HL-60 (cell line): ENCODE data around the gene DYNC1LI2.

ENCODE experiments used
- POLR2AphosphoS5 ChIP-seq: IDR thresholded peaks from 2 replicates; pipeline ENCODE4 v1.6.1; 2012; ENCODE audit warnings: low read depth
- TF ChIP-seq, protein P1 (sequence below): IDR thresholded peaks from 2 replicates; pipeline ENCODE4 v1.6.1; 2012; ENCODE audit warnings: low read depth; ENCODE audit not compliant: insufficient replicate concordance
- TF ChIP-seq, protein P2 (sequence below): IDR thresholded peaks from one replicate; pipeline ENCODE4 v1.5.1; 2011; ENCODE audit warnings: low read length, control low read depth, inconsistent platforms; ENCODE audit not compliant: insufficient read depth

GRCh38 chr16:66751053-66751302, 431 bp downstream of the DYNC1LI2 start:
- no peak for TF ChIP-seq POLR2AphosphoS5
- TF ChIP-seq, protein P1, sequence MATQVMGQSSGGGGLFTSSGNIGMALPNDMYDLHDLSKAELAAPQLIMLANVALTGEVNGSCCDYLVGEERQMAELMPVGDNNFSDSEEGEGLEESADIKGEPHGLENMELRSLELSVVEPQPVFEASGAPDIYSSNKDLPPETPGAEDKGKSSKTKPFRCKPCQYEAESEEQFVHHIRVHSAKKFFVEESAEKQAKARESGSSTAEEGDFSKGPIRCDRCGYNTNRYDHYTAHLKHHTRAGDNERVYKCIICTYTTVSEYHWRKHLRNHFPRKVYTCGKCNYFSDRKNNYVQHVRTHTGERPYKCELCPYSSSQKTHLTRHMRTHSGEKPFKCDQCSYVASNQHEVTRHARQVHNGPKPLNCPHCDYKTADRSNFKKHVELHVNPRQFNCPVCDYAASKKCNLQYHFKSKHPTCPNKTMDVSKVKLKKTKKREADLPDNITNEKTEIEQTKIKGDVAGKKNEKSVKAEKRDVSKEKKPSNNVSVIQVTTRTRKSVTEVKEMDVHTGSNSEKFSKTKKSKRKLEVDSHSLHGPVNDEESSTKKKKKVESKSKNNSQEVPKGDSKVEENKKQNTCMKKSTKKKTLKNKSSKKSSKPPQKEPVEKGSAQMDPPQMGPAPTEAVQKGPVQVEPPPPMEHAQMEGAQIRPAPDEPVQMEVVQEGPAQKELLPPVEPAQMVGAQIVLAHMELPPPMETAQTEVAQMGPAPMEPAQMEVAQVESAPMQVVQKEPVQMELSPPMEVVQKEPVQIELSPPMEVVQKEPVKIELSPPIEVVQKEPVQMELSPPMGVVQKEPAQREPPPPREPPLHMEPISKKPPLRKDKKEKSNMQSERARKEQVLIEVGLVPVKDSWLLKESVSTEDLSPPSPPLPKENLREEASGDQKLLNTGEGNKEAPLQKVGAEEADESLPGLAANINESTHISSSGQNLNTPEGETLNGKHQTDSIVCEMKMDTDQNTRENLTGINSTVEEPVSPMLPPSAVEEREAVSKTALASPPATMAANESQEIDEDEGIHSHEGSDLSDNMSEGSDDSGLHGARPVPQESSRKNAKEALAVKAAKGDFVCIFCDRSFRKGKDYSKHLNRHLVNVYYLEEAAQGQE: no peak
- TF ChIP-seq, protein P2, sequence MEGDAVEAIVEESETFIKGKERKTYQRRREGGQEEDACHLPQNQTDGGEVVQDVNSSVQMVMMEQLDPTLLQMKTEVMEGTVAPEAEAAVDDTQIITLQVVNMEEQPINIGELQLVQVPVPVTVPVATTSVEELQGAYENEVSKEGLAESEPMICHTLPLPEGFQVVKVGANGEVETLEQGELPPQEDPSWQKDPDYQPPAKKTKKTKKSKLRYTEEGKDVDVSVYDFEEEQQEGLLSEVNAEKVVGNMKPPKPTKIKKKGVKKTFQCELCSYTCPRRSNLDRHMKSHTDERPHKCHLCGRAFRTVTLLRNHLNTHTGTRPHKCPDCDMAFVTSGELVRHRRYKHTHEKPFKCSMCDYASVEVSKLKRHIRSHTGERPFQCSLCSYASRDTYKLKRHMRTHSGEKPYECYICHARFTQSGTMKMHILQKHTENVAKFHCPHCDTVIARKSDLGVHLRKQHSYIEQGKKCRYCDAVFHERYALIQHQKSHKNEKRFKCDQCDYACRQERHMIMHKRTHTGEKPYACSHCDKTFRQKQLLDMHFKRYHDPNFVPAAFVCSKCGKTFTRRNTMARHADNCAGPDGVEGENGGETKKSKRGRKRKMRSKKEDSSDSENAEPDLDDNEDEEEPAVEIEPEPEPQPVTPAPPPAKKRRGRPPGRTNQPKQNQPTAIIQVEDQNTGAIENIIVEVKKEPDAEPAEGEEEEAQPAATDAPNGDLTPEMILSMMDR: no peak
